ENCODE results near the gene BCL11B. TPM values are rescaled to one million over a fixed set of nuclear protein-coding genes. Genes with fewer than 3 reads are reported as not detected.

Gene BCL11B
- total and polyA plus RNA-seq, 2 donors (not counting 1 experiment from before 2014, with no cell fraction given): under 0.01 TPM; not detected in 1

DNA sequence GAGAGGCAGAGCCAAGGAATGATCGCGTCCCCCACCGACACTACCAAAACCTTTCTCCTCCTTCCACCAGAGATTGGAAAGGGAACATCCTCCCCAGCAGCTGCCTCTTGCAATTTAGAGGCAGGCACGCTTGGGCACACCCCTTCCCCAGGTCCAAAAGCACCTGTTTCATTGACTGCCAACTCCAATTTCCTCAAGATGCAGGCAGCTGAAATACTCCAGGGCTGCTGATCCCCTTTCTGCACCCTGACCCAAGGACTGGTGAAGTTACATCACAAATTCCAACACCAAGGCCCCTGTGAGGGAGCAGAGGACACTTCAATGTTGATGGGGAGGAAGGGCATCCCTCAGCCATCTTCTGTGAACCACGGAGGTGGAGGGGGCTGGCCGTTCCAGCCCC, 33.8 kb downstream of the BCL11B start:
- H3K79me2 ChIP-seq (ENCODE audit: control insufficient read depth, insufficient read depth, low read length): no peaks in the 10 kb centered on the region
- H3K4me3 ChIP-seq (replicated peaks in 1 of 4; ENCODE audit: control extremely low read depth in 1 of 4, insufficient read depth in 1 of 4, low read depth in 3 of 4, low read length in 4 of 4): no peak overlapping the region
- H3K9ac ChIP-seq (ENCODE audit: insufficient read depth, low read length): no peak overlapping the region
- H4K20me1 ChIP-seq (ENCODE audit: control insufficient read depth, extremely low read depth, insufficient read depth, low read length): no peaks in the 10 kb centered on the region
- H3K4me1 ChIP-seq (ENCODE audit: control insufficient read depth, extremely low read depth, insufficient read depth, low read length): no peaks in the 10 kb centered on the region
- H3K27me3 ChIP-seq (ENCODE audit: control insufficient read depth, insufficient read depth, low read length): no peaks in the 10 kb centered on the region
- H3K9me3 ChIP-seq (ENCODE audit: control insufficient read depth, insufficient read depth, low read depth, low read length): no peaks in the 10 kb centered on the region
- H3K4me2 ChIP-seq (ENCODE audit: extremely low read depth, insufficient read depth, low read length): no peak overlapping the region
- H2AFZ ChIP-seq (ENCODE audit: low read length): no peak overlapping the region
- DNase-seq (ENCODE audit: low read depth in 2 of 2): no peak
- H3K27ac ChIP-seq (ENCODE audit: insufficient read depth, low read length): no peak overlapping the region
- TF ChIP-seq EZH2 (IDR thresholded peaks at IDR 0.05; ENCODE audit: low read length, missing control alignments): no peak
- TF ChIP-seq, protein P1, sequence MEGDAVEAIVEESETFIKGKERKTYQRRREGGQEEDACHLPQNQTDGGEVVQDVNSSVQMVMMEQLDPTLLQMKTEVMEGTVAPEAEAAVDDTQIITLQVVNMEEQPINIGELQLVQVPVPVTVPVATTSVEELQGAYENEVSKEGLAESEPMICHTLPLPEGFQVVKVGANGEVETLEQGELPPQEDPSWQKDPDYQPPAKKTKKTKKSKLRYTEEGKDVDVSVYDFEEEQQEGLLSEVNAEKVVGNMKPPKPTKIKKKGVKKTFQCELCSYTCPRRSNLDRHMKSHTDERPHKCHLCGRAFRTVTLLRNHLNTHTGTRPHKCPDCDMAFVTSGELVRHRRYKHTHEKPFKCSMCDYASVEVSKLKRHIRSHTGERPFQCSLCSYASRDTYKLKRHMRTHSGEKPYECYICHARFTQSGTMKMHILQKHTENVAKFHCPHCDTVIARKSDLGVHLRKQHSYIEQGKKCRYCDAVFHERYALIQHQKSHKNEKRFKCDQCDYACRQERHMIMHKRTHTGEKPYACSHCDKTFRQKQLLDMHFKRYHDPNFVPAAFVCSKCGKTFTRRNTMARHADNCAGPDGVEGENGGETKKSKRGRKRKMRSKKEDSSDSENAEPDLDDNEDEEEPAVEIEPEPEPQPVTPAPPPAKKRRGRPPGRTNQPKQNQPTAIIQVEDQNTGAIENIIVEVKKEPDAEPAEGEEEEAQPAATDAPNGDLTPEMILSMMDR (conservative IDR thresholded peaks at IDR 0.05 in 1 of 2, IDR thresholded peaks at IDR 0.05 in 1 of 2; ENCODE audit: low read depth in 1 of 2, low read length in 2 of 2): no peak
- H3K36me3 ChIP-seq (ENCODE audit: control insufficient read depth, insufficient read depth, low read length): no peaks in the 10 kb centered on the region

GRCh38 chr14:99237288-99237687, 34.7 kb downstream of the BCL11B start:
- no peaks in the 10 kb centered on the region for H3K4me1 ChIP-seq (ENCODE audit: control insufficient read depth, extremely low read depth, insufficient read depth, low read length)
- no peak overlapping the region for H2AFZ ChIP-seq (ENCODE audit: low read length)
- H3K9ac ChIP-seq (ENCODE audit: insufficient read depth, low read length): no peak overlapping the region
- H4K20me1 ChIP-seq (ENCODE audit: control insufficient read depth, extremely low read depth, insufficient read depth, low read length): no peaks in the 10 kb centered on the region
- H3K36me3 ChIP-seq (ENCODE audit: control insufficient read depth, insufficient read depth, low read length): no peaks in the 10 kb centered on the region
- no peak overlapping the region for H3K27ac ChIP-seq (ENCODE audit: insufficient read depth, low read length)
- no peak for DNase-seq (ENCODE audit: low read depth in 2 of 2)
- H3K4me2 ChIP-seq (ENCODE audit: extremely low read depth, insufficient read depth, low read length): no peak overlapping the region
- no peaks in the 10 kb centered on the region for H3K27me3 ChIP-seq (ENCODE audit: control insufficient read depth, insufficient read depth, low read length)
- H3K4me3 ChIP-seq (replicated peaks in 1 of 4; ENCODE audit: control extremely low read depth in 1 of 4, insufficient read depth in 1 of 4, low read depth in 3 of 4, low read length in 4 of 4): no peak overlapping the region
- TF ChIP-seq EZH2 (IDR thresholded peaks at IDR 0.05; ENCODE audit: low read length, missing control alignments): no peak
- H3K9me3 ChIP-seq (ENCODE audit: control insufficient read depth, insufficient read depth, low read depth, low read length): no peaks in the 10 kb centered on the region
- H3K79me2 ChIP-seq (ENCODE audit: control insufficient read depth, insufficient read depth, low read length): no peaks in the 10 kb centered on the region

- Histone ChIP-seq H2AFZ (ENCODE audit: low read length) (no peak overlapping the region), H3K36me3 (ENCODE audit: control insufficient read depth, insufficient read depth, low read length) (no peaks in the 10 kb centered on the region), H4K20me1 (ENCODE audit: control insufficient read depth, extremely low read depth, insufficient read depth, low read length) (no peaks in the 10 kb centered on the region), H3K9ac (ENCODE audit: insufficient read depth, low read length) (no peak overlapping the region), H3K4me2 (ENCODE audit: extremely low read depth, insufficient read depth, low read length) (no peak overlapping the region), H3K79me2 (ENCODE audit: control insufficient read depth, insufficient read depth, low read length) (no peaks in the 10 kb centered on the region), H3K4me3 (replicated peaks in 1 of 4; ENCODE audit: control extremely low read depth in 1 of 4, insufficient read depth in 1 of 4, low read depth in 3 of 4, low read length in 4 of 4) (no peak overlapping the region), H3K9me3 (ENCODE audit: control insufficient read depth, insufficient read depth, low read depth, low read length) (no peaks in the 10 kb centered on the region), H3K27me3 (ENCODE audit: control insufficient read depth, insufficient read depth, low read length) (no peaks in the 10 kb centered on the region), H3K4me1 (ENCODE audit: control insufficient read depth, extremely low read depth, insufficient read depth, low read length) (no peaks in the 10 kb centered on the region), H3K27ac (ENCODE audit: insufficient read depth, low read length) (no peak overlapping the region)
- TF ChIP-seq EZH2 (IDR thresholded peaks at IDR 0.05; ENCODE audit: low read length, missing control alignments): no peak
- TF ChIP-seq, protein P1 (conservative IDR thresholded peaks at IDR 0.05 in 1 of 2, IDR thresholded peaks at IDR 0.05 in 1 of 2; ENCODE audit: low read depth in 1 of 2, low read length in 2 of 2): no peak
- no peak for DNase-seq (ENCODE audit: low read depth in 2 of 2)
Measured at GRCh38 chr14:99236386-99237138, 35.4 kb downstream of the BCL11B start.
